ENCODE results near the gene MRPL36. TPM values are rescaled to one million over a fixed set of nuclear protein-coding genes. Genes with fewer than 3 reads are reported as not detected.
"Not testable (repeated sequence)": the region's sequence is repeated elsewhere in the genome, so short reads cannot be mapped to it uniquely, and the experiment has no call there.

Gene MRPL36
- total RNA-seq, 1 donor from 2014 or later = 60.6 TPM

DNA sequence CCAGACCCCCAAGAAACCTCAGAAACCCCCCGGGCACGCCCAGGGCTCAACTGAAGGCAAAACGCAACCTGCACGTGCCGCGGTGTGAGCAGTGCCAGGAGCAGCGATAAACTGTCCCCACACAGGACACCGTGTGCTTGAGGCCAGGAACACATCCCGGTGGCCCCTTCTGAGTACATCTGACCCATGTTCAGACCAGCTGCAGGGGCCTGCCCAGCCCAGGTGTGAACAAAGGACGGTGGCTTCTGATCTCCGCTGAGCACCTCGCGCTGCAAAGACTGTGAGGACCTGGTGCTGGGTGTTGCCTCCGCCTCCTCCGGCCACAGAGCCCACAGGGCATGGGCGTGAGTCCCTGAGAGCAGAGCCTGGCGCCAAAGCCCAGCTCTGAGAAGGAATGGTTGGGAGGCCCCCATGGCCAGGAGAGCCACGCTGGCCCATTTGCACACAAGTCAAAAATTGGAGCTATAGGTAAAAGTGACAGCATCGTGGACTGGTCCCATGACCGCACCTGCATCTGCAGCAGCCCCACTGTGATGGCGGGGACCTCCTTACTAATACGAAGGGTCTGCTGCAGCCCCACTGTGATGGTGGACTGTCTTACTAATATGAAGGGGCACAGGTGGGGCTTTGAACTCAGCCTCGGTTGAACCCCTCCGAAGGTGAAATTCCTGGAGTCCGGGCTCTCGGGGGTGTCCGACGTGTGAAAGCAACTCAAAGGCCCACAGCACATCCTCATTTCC is 33.0 kb upstream of the MRPL36 start:
- intact Hi-C loops (cut with micrococcal nuclease) = no loop called here

DNA sequence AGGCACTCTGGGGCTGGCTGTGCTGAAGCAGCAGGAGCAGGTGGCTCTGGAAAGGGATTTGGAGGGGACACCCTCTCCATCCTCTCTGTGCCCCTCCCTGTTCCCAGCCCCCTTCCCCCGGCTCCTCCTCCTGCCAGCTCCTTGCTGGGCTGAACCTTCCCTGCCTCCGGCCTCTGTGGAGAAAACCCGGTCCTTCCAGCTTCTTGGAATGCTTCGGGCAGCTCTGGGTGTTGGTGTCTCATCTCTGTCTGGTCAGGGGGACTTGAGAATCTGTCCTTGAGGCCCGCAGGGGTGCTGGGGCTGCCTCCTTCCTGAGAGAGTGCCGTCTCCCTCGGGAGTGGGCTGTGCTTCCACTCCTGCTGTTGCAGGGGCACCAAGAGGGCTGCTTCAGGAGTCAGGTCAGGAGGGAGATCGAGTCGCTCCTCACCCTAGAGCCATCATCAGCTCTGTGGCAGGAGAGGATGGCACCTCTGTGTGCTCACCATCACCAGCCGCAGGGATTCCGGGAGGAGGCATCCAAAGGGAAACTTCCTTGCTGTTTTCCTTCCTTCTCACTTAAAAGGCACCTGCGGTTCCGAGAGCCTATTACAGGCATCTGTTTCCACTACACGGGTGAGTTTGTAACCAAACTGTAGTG is 32.2 kb upstream of the MRPL36 start:
- intact Hi-C loops (cut with micrococcal nuclease) = no loop called here

DNA sequence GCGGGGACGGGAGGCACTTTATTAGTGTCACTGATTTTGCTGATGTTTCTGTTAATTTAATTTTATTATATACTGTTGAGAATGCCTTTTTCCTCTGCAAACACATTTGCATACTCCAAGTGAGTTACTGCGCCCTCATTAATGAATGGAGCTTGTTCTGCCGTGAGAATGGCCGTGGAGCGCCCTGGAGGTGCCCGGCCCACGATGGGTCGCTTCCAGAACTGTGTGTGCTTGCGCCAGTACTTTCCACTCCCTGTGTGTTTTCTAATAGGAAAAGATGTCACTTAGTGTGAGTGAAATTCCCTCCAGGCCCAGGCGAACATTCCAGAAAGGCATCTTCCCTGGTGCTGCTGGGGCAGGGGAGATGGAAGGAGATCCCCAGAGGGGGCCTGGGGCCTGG is 31.6 kb upstream of the MRPL36 start:
- intact Hi-C loops (cut with micrococcal nuclease) = no loop called here

DNA sequence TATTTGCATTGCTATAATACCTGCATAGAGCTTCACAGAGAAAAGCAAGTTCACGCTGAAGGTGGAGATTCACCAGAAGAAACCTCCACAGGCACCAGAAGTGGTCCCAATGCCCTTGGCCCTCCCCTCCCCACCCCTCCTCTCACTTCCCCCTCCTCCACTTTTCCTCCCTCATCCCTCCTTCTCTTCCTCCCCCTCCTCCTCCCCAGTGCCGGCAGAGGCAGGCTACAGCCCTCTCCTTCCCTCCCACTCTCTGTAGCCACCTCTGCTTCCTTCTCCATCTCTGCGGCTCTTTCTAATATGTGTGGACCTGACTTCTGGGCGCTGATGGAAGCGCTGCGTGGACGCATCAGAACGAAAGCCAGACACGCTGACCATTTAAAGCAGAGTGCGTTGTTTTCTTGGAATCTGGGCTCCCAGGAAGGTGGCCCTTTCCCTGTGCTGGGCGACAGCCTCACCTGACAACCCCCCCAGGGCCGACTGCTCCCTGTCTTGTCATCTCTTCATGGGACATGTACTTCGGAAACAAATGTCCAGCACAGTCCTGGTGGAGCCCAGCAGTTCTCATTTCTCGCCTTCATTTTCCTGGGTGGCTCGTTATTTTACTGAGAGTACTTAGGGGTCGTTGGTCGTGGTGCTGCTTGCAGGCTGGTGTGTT is 31.1 kb upstream of the MRPL36 start:
- intact Hi-C loops (cut with micrococcal nuclease) = no loop called here

DNA sequence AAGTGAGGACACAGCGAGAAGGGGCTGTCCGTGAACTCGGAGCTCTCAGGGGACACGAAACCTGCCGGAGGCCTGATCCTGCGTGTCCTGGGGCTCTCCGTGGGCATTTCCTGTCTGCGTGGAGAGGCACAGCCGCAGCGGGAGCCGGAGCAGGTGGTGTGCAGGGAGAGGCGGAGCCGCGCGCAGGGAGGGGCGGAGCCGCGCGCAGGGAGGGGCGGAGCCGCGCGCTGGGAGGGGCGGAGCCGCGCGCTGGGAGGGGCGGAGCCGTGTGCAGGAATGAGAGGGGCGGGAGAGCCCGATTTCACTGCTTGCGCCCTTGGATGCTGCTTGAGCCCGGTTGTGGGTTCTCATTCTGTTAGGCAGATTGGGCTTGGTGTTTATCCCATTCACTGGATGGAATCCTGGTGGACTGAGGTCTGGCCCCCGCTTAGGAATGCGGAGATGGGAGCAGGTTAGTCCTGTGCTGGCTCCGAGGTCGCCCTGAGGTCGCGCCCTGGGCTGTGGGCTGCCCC is 28.3 kb upstream of the MRPL36 start:
- intact Hi-C loops (cut with micrococcal nuclease) = no loop called here

DNA sequence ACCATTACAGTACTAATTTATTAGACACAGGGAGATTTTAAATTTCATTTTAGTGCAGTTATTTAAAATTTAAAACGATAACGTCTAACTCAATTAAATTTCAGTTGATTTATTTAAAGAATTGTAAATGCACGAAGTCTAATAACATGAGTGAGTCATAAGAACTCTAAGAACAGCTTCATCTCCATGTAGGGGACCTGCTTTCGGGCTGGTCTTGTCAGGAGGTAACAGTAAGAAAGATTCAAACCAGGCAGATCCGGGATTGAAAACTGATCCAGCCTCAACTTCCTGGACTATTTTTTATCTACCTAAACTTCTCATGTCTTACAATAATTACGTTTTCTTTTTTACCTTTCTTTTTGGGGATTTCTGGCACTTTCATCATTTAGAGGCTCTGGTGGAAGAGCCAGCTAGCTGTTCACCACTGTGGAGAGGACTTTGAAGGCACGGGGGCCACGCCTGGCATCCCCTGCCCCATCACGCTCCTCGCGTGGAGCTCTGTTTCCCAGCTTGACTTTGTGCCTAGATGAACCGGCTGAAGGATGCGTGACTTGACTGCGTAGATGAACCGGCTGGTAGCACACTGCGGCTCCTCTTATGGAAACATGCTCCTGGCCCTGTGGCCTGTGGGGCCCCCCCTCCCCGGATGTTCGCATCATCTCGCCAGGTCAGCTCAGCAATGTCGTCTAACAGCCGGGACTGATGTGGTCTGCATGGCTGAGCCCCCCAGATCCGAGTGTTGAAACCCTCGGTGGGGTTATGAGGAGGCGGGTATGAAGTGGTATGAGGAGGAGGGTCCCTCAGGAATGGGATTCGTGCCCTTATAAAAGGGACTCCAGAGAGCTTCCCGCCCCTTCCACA is 27.6 kb upstream of the MRPL36 start:
- intact Hi-C loops (cut with micrococcal nuclease) = no loop called here

DNA sequence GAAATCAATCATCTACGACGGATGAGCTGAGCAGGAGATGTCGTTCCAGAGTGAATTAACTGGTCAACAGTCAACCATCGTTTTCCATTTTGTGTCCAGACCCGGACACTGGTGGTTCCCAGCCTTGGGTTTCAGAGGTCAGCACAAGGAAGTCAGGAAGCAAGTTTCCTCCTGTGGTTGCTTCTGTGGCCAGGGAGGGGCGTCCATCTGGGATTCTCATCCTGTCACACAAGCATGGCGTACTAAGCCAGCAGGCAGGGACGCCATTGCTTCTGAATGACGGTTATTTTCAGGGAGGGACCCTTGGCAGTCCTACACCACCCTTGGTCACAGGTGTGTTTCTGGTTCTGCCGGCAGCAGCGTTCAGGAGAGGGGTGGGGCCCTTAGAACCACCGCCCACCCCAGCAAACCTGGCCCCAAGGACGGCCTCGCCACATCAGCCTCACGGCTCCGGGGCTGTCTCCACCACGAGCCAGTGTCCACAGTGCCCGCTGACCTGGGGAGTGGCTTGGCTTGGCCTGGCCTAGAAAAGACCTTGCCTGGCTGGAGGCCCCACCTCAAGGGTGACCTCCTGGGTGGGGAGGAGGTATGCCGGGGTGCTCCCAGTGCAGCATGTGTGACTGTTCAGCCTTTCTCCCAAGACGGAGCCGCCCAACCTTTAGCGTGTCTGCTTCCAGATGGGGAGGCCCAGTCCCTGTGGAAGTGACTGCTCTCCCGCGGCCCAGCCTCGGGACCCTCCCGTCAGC is 26.8 kb upstream of the MRPL36 start:
- intact Hi-C loops (cut with micrococcal nuclease) = no loop called here

DNA sequence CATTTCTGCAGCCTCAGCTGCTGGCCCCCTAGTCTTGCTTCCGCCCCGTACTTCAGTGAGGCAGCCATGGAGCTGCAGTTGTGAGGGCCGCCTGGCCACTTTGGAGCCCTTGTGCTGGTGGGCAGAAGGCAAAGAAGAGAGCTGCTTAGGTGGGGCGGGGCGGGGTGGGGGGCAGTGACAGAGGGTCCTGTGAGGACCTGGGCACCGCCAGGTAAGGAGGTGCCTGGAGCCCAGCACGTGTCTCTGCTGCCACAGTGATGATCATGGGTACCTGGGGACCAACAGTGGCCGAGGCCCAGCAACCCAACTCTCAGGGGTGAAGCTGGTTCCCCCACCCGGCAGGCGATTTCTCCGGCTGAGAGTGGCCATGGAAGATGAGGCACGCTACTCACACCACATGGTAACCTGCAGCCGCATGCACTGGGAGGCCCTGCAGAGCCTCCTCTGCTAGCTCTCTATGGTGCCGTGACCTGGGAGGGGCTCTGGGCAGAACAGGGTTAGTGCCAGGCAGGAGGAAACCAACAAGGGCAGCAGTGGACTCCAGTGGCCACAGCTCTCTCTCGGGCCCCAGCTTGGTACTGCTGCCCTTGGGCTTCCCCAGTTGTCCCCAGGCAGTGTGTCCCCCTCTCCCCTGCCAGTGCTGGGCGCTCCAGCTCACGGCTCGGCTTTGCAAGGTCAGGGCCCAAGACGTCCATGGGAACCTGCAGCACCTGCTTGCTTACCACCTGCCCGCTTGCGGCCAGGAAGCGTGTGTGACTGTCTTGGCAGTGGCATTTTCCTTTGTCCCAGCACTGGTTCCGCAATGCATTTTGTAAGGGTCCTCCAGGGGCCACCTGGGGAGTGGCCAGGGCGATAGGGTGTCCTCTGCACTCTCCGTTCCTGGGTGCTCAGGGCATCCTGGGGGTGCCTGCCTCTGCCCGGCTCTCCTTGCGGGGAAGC is 25.5 kb upstream of the MRPL36 start:
- intact Hi-C loops (cut with micrococcal nuclease) = no loop called here

DNA sequence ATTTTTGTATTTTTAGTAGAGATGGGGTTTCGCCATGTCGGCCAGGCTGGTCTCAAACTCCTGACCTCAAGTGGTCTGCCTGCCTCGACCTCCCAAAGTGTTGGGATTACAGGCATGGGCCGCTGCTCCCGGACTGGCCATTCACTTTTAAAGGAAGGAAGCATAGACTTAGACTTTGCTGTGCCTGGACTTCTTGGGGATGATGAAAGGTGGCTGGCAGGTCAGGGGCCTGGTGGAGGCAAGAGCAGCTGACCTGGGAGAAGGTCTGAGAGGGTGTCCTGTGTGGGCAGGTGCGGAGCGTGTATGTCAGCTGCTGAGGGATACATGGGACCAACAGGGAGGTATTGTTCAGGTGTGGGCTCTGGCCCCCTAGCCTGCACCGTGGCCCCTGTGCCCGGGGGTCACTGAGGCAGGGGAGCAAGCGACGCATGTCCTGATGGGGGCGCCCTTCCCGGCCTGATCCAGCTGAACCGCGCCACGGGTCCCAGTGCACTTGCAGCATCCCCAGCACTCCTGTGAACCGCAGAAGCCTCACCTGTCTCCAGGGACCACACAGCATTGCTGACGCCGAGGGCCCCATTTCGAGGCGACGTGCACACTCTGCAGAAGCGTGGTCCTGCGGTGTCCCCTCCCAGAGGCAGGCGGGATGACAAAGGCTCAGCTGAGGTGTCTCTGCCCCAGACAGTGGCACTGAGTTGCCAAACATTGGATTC is 24.6 kb upstream of the MRPL36 start:
- intact Hi-C loops (cut with micrococcal nuclease) = no loop called here

DNA sequence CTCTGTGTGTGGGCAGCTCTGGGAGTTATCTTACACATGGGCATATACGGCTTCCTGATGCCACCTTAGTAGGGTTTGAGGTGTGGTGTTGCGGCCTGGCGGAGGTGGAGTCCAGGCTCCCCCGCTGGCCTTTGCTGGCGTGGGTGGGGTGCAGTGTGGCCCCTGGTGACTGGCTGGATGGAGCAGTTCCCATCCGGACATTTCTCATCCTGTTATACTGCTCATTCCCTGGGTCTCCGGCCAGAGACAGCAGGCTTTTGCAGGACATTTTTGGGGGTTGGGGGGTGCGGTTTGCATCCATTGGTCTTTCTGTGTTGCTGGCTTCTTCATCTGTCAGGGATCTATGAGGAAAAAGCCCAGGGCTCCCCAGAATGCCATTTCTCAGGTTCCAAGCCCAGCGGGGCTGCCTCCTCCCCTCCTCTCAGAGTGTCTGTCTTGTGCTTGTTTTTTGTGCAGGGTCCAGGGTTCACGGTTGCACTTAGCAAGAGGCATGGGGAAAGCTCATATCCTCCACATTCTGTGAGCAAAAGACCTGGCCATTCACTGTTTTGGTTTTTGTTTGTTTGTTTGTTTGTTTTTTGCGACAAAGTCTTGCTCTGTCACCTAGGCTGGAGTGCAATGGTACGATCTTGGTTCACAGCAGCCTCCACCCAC is 23.9 kb upstream of the MRPL36 start:
- intact Hi-C loops (cut with micrococcal nuclease) = no loop called here

DNA sequence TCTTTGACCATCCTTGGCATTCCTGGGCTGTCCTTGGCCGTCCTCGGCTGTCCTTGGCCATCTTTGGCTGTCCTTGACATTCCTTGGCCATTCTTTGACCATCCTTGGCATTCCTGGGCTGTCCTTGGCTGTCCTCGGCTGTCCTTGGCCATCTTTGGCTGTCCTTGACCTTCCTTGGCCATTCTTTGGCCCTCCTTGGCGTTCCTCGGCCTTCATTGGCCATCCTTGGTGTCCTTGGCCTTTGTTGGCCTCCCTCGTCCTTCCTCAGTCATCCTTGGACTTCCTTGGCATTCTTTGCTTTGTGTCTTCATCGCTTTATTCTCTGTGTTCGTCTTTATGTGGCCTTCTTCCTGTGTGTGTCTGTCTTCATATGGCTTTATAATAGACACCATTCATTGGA is 22.2 kb upstream of the MRPL36 start:
- intact Hi-C loops (cut with micrococcal nuclease) = no loop called here

DNA sequence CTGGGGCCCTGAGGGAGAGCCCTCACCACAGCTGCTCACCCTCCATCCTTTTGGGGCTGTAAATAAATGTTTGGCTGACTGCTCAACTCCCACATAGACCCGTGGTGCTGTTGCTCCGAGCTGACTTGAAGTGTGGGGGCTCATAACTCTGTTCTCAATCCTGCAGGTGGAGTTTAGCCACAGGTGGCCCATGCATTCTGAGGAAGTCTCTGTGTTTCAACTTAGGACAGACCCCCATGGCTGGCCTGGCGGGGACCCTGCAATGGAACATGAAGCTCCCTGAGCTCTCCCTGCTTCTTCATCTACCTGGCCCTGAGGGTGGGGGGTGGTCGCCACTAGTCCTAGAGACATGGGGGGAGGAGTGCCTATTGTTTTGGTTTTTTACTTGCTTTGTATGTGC is 21.3 kb upstream of the MRPL36 start:
- intact Hi-C loops (cut with micrococcal nuclease) = no loop called here

DNA sequence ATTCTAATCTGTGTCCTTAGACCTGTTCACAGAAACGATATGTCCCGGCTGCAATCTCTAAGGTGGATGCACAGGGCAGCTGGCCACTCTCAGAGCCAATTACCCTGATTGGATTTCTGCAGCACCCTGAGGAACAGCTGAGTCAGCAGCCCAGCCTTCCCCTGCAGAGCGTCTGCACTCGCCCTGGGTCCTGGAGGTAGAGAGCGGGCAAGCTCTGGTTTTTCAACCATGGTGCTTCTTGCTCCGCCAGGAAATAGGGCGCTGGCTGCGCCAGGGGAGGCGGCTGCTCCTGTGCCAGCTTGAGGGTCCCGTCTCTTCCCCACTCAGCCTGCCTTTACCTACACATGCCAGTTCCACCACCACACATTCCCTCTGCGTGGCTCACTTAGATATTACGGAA is 20.7 kb upstream of the MRPL36 start:
- intact Hi-C loops (cut with micrococcal nuclease) = no loop called here

DNA sequence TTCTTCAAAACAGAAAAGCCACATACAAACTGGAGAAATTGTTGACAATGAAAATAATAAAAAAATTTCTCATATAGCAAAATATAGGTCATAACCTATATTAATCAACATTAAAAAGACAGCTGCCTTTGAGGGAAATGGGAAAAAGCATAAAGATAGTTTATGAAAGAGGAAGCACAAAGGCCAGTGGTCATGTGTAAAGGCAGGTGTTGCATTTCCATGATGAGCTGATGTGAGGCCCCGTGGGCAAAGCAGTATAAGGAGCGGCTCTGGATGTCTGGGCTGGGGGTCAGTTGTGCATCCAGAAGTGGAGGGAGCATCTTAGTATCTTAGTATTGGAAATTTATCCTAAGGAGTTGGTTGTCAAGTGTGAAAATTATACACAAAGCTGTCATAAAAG is 19.8 kb upstream of the MRPL36 start:
- intact Hi-C loops (cut with micrococcal nuclease) = no loop called here

DNA sequence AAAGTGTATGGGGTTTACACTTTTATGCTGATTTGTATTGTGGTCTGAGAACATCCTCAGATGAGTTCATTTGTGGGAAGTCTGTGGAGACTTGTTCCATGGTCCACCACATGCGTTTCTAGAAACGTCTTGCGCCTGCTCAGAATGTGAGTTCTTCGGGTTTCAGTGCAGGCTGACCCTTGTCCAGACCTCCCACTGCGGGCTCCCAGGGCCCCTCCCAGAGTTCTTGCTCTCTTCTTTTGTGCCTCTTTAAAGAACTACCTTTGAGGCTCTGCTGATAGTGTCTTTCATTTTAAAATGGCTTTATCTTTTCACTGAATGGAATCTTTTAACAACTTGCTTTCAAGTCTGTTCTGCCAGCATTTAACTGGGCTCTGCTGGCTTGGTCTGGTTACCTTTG is 19.1 kb upstream of the MRPL36 start:
- intact Hi-C loops (cut with micrococcal nuclease) = no loop called here

DNA sequence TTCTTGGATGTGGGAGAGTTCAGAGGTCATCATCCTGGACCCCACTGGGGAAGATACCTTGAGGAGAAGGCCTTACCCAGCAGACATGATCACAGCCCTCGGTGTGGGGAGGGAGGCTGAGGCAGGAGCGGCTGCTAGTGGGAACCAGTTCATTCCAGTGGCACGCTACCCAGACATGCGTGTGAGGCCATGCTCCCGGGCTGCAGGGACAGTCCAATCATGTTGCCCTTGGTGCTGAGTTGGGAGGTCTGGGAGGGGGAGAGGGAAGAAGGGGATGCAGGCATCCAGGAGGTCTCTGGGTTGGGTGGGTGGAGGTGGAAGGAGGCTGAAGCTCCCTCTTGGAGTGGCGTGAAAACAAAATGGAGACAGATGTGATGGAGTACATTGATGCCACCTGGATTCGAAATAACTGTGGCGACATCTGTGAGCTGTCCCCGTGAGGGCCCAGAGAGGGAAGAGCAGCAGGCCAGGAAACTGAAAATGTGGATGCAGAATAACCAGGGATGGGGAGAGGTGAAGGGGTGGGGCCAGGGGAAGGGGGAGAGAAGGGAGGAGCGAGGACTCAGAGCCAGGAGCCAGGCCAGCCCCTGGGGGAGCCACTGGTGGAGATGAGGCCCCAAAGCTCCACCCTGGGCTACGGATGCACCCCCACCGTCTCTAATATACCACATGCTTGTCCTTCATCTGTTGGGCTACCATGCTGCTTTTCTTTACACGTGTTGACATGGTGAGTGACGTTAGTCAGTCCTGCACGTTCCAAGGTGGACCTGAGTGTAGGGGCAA is 17.8 kb upstream of the MRPL36 start:
- intact Hi-C loops (cut with micrococcal nuclease) = no loop called here

DNA sequence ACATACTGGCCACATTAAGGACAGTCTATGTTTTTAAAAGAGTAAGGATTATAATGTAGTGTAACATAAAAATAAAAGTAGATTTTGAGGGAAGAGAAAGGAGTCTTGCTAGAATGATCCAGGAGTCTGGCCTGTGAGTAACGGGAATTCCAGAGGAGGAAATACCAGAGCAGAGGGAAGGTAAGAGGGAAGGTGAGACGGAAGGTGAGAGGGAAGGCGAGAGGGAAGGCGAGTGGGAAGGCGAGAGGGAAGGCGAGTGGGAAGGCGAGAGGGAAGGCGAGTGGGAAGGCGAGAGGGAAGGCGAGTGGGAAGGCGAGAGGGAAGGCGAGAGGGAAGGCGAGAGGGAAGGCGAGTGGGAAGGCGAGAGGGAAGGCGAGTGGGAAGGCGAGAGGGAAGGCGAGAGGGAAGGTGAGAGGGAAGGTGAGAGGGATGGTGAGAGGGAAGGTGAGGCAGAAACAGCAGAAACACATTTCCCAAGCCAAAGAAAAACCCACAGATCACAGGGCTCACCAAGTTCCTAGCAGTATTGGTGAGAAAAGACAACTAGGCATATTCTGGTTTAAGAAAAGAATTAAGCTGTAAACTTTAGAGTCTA is 17.0 kb upstream of the MRPL36 start:
- intact Hi-C loops (cut with micrococcal nuclease) = not testable (repeated sequence)
